NCI-H146 treated with DMSO at 0.1 percent for 48 hours (cell line): ENCODE data around the gene IGF1R.
"Not testable (repeated sequence)": the region's sequence is repeated elsewhere in the genome, so short reads cannot be mapped to it uniquely, and the experiment has no call there.

ENCODE experiments used
- DNase-seq: peaks from one replicate; lab custom pipeline; 2025; ENCODE audit not compliant: unreplicated experiment; lab: John Stamatoyannopoulos, UW

IGF1R gene

DNA sequence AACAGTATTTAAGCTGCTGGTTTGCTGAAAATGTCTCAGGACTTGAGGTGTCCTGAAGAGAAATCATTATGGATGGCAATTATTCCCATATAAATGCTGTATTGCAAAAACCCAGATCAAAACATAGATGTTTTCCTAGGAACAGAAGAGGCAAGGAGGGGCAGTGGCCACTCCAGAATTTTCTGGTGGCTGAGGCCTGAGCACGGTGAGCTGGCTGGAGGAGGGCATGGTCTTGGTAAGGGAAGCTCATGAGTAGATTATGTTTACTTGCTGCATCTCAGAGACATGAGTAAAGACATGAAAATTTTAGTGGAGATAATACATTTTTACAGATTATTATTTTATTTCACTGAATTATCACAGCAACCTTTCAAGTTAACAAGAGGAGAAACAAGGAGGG lies 328.2 kb downstream of the IGF1R start:
- no peak for DNase-seq

DNA sequence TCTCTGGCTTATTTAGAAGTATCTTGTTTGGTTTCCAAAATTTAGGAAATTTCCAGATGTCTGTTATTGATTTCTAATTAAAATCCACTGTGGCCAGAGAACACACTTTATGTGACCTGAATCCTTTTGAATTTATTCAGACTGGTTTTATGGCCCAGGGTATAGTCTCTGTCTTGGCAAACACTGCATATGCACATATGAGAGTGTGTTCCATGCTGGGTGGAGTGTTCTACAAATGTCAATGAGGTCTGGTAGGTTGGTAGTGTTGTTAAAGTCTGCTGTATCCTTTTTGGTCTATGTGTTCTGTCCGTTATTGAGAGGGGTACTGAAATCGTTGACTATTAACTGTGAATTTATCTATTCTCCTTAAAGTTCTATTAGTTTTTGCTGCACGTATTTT lies 329.1 kb downstream of the IGF1R start:
- DNase-seq = no peak

DNA sequence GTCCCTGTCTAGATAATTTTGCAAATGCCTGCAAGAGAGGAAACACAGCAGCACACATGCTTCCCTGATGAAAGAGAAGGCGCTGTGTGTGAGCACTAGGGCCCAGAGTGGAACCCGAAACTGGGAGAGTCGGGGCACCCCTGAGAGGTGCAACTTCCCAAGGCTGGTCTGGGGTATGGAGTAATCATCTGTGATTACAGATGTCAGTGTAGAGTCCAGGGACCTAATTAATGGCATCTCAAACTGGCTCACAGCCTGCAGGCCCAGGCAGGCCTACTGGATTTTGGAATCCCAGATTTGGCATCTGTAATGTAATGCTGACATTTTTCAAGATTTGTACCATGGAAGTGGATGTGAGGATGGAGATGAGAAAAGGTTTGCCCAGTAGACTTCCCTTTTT lies 329.8 kb downstream of the IGF1R start:
- DNase-seq = no peak

DNA sequence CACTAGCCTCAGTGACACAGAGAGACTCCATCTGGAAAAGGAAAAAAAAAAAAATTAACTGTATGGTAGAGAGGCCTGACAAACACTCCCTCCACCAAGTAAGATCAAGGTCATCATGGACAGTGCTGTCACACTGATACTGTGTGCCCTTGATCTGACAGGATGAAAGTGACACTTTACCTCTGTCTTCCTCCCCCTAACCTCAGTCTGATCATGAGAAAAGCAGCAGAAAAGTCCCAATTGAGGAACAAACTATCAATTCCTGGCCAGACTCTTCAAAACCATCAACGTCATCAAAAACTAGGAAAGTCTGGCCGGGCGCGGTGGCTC lies 332.5 kb downstream of the IGF1R start:
- no peak for DNase-seq

DNA sequence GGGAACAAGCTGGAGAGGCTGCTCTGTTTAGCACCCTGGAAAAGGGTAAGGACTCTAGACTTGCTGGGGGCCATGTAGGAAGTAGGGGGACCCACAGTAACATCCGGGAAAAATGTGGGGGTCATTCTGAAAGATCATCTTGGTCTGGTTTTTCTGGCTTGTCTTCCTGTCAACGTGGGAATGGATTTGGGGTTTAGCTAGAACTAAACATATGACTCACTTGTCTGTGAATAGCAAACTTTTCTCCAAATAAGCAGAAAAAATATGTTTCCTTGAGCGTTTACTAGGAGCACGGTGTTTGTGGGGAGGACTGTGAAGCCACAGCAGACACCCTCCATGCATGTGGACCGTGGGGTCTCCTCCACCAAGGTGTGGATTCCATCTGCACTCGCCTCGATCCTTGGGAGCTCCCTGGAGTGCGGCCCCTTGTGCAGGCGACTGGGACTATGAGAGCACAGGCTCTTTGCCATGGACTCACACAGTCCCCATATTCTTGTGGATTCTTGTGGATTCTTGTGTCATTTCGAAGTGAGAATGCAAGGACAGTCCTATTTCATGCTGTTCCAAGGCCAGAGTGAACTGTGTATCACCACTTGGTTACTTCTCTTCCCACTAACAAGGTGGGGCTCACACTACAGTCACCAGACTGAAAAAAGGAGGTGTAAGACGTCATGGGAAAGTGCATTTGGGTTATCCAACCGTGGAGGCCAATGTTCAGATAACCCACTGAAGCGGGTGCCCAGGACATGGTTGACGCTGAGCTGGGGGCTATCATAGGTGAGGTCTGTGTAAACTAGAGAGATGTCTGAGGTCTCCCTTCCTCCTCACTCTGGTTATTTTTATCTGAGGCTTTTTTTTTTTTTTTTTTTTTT lies 333.7 kb downstream of the IGF1R start:
- DNase-seq = no peak

DNA sequence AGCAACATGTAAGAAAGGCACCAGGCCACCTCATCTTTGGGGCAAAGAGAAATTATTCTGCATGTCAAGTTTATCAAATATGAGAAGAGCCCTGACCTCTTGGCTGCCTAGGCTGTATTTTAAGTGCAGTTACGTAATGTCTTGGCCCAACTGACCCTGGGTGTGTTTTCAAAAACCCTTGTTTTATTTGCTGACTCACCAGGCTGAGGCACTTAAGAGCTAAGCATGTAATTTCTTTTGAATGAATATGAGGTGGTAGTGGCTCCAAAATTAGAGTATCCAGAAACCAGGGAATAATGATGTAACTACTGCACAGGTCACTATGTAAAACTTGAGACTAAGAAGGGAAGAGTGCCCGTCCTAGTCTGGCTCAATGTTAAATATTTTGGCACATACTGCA lies 335.0 kb downstream of the IGF1R start:
- DNase-seq = no peak

DNA sequence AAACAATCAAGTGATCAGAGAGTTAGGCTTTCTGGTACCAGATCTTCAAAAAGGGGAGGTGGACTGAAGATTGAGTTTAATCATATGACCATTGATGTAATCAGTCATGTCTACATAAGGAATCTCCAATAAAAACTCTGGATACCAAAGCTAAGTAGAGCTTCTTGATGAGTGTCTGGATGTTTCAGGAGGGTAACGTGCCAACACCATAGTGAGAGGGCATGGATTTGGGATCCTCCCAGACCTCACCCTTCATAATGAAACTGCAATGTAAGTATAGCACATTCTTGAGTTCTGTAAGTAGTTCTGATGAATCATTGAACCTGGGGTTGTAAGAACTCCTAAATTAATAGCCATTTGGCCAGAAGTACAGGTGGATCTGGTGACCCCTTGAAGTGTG lies 337.9 kb downstream of the IGF1R start:
- DNase-seq = no peak

DNA sequence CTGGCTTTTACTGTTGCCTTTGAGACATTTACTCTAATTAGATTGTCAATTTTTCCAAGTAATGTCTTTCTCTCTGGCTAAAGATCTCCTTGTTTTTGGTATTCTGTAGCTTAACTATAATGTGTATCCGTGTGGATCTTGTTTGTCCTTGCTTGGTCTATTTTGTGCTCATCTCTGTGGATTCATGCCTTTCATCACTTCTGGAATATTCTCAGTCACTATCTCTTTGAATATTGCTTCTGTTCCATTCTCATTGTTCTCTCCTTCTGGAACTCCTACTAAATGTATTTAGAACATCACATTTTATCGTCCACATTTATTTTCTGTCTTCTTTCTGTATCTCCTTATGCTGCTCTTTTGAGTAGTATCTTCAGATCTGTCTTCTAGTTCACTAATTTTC lies 346.6 kb downstream of the IGF1R start:
- DNase-seq = no peak

DNA sequence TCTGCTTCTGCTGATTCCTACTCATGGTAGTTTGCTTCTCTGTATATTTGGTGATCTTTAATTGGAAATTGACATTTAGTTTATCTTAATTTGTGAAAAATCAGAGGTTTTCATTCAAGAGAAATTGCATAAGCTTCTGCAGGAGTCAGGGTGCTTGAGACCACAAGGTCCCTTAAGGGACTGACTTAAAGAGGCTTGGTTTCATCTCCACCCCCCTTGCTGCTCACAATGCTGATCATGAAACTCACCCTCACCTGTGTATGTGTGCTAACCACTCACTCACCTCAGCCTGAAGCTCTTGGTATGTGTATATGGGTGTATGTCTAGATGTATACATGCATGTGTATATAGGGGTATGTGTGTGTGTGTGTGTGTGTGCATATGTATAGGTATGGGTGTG lies 347.8 kb downstream of the IGF1R start:
- no peak for DNase-seq

DNA sequence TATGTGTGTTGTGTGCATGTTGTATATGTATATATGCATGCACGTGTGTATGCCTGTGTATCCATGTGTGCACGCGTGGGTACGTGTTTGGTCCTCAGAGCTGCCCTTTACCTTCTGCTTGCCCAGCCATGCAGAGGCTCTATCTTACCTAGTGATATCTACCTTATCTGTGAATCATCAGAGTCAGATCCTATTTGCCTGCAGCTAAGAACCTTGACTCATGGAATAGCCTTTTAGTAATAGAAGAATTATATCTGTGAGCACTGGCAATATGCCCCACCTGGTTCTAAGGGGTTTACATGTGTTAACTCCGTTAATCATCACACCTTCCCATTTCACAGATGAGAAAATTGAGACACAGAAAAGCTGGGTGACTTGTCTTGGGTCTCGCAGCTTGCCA lies 348.3 kb downstream of the IGF1R start:
- no peak for DNase-seq

DNA sequence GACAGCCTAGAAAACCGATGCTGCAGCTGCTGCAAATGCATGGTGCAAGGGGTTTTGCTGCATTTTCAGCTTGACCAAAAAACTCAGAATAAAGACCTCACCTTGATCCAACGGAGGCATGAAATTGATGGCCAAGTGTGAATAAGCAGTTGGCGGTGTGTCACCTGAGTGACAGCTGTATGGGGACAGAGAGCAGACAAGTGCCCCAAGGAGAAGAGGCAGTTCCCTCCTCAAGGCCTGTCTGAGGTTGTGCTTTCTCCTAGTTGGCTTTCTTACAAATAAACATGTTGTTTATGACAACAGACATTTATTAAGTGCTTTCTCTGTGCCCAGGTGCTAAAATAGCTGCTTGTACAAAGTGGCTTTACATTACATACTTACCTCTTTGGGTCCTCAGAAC lies 349.0 kb downstream of the IGF1R start:
- DNase-seq = no peak

DNA sequence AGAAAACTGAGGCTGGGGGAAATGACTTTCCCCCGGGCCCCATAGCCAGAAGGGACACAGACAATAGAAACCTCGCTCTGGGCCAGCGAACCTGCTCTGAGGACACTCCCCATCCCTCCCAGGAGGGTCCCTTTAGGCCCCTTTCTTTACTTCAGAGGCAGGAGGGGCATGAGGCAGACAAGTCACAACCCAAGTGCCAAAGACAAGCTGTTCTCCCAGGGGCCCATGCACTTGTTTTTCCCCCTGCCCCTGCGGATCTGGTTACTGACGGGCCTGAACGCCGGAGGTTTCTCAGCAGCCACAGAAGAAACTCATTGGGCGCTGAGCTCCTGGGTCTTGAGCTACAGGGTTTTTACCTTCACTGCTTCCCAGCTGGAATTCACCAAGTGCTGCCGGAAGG lies 349.4 kb downstream of the IGF1R start:
- no peak for DNase-seq

DNA sequence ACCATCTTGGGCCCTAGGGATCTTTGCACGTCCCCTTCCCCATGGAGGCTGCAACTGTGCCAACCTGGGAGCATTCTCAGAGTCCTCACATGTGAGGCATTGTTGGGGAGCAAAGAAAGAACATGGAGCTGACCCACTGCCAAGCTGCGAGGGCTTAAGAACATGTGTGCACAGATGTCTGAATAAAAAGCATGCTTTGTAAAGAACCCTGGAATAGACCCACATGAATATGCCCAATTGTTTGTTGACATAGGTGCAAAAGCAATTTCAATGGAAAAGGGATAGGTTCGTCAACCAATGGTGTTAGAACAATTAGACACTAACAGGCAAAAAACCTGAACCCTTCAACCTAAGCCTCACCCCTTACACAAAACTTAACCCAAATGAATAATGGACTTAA lies 349.9 kb downstream of the IGF1R start:
- DNase-seq = no peak

DNA sequence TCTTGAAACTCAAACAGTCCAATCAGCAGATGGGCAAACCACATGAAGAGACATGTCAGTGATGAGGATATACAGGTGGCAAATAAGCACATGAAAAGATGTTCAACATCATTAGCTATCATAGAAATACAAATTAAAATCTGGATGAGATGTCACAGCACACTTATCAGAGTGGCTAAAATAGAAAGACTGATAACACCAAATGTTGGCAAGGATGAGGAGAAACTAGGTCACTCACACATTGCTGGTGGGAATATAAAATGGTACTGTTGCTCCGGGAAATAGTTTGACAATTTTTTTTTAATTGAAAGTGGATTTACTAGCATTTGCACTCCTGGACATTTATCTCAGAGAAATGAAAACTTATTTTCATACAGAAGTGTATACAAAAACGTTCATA lies 350.9 kb downstream of the IGF1R start:
- DNase-seq = no peak

DNA sequence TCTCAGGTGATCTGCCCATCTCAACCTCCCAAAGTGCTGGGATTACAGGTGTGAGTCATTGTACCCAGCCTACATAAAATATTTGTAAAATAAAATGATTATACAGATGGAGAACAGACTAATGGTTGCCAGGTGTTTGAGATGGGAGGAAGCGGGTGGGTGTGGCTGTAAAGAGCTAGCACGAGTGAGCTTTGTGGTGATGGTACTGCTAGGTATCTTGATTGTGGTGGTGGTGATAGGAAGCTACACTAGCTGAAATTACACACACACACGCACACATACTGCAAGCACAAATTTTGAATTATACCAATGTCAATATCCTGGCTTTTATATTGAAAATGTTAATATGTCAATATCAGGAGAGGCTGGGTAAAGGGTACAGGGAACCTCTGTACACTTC lies 353.9 kb downstream of the IGF1R start:
- DNase-seq = no peak

DNA sequence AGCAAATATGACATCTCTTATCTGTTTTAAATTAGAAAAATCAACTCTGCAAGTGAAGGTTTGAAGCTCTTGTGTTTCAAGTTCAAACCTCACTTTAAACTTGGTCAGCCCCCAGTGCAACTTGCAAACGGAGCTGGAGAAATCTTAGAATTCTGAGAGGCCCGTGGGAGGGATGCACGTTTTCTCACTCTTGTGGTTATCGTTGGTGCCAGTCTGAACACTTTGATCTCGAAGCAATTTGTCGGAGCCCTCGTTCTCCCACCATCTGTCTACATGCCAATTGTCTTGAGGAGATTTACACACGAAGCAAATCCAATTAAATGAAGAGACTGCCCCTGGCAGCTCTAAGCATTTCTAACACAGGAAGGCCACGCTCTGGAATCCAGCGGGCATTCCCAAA lies 355.0 kb downstream of the IGF1R start:
- DNase-seq = not testable (repeated sequence)

DNA sequence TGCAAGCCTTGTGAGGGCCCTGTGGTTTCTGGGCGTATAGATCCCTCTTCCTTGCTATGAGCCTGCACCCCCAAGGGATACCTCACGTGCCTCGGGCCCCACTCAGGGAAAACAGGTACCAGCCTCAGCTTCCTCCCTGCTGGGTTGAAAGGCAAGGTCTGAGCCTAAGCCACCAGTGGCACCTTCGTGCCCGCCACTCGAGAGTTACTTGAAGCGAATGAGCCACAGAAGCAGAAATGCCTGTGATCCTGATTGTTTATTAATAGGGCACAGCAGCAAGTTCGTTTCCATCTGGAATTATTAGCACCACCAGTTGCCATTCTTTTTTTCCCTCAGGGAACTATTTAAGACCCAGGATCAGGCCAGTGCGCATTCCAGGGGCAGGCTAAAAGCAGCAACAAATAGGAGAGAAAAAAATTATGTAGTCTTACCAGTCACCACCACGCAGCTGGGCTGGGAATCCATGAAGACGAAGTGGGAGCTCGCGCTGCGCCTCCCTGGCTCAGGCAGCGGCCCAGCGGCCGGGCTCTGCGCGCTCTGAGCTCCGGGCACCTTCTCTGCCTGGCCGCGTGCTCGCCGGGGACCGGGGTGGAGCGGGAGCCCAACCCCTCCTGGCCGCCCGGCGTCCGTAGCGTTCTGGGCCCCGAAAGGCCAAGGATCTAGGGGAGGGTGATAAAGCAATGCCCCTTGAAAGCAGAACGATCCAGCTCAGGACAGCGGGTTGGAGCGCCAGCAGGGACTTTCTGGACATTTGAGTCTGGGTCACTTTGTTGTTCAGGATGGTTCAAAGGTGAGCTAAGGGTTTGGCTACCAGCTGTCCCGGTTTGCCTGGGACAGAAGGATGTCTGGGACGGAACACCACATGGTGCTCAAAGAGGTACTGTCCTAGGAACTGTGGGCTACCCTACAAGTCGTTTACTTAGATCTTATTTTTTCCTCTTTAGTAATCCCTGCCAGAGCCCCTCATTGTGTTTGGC lies 356.9 kb downstream of the IGF1R start:
- not testable (repeated sequence) for DNase-seq

DNA sequence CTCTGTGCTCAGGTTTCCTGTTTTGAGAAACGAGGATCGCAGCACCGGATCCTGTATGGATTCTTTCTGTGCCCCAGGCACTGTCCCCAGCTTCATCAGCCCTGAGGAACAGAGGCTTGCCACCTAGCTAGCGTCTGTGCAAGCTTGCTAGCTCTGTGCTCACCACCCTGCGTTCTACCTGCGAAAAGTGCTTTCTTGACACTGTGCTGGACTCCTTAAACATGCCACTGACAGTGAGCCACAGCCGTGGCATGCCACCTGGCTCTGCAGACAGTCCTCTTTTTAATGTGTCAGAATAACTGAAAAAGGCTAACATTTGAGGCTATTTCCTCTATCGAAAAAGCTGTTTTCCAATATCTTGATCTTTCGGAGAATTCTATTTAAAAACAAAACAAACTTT lies 357.8 kb downstream of the IGF1R start:
- DNase-seq = no peak

DNA sequence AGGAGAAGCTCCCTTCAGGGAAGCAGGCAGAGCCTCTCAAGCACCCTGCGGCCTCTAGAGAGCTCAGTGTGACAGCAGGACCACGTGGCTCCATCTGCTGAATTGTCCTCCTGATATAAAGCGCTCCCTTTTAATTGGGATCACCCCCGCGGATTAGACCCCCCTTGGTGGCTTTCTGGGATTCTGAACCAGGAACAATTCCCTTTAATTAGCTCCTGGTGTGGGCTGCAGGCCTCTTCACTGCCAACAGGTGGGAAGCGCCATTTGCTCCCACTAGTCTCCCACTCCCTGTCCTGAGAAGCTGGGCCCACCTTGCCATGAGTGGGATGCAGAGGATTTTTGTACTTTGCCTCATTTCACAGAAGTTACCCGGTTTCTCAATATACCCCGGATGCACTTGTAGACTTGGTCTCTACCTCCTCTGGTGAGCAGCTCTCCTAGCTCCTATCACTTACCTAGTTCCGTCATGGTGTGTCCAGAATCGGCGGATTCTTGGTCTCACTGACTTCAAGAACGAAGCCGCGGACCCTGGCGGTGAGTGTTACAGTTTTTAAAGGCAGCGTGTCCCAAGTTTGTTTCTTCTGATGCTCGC lies 358.7 kb downstream of the IGF1R start:
- DNase-seq = no peak

DNA sequence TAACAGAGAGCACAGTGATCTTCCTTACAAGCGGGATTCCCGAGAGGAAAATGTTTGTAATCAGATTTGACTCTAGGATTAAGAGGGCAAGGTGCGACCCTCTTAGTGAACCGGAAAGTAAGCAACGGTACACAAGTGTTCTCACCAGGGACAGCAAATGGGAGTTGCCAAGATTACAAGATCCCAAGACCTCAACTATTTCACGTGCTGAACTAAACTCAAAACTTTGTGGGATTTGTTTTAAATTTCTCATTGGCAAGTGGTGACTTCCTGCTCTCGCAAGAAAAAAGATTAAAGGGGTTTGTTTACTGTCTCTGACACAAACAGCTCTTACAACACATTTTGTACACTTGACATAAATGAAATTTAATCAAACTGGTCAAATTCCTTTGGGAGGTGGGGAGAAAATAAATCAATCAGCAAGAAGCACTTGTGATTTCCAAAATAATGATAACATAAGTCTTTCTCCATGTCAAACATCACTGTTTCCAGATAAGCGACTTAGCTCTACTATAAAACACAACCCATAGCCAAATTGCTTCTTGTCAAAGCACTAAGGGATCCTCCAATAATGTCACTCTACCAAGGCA lies 361.5 kb downstream of the IGF1R start:
- DNase-seq = no peak

DNA sequence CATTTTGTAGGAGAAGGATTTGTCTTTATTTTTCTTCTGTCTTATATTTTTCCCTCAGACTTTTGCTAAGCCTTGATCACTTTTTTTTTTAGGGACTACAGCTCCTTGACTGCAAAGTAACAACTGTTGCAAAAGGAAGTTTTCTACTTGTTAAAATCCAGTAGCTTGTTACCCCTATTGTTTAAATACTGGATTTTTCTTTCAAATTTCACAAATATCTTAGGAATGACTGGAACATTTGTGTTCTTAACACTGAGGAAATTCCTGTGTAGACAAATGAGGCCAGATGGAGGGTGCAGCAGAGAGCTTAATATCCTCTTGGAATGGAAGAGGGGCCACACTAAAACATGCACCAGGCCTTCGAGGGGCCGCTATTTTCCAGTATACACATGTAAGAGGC lies 362.4 kb downstream of the IGF1R start:
- no peak for DNase-seq
